ENCODE data around the gene INPP5D.
A peak's percentile ranks its signal among the peaks of the same experiment; 100 is the strongest.

INPP5D gene

GRCh38 chr2:233210843-233211547 lies 150.9 kb downstream of the INPP5D start:
- Mint-ChIP-seq H3K27me3 (no peaks in the 10 kb centered on the region), H3K36me3 (ENCODE audit: insufficient read depth) (peaks cover 45% of the 10 kb centered on the region), H3K27ac (peak overlapping the region; percentile 52 to 94), H3K4me1 (ENCODE audit: low read depth in 2 of 2) (peaks cover 8 to 20% of the 10 kb centered on the region in 2 donors), H3K9me3 (no peaks in the 10 kb centered on the region), H3K4me3 (no peak overlapping the region)
- DNase-seq (no peak), ATAC-seq (replicated peaks) (no peak)

DNA sequence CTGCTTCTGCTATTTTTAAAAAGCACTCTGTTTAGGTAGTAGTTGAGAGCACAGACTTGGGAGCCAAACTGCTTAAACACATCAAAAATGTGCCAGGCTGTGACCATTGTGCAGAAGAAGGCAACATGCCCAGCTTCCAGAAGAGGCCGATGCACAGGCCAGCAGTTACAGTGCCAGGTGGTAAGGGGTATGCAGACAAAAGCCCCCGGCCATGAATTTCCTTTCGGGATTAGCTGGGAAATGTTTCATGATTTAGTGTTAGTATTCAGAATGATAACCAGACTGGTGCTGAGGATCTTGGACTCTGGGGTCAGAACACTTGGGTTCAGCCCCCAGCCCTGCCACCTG lies 151.4 kb downstream of the INPP5D start:
- Mint-ChIP-seq H3K27me3 (no peaks in the 10 kb centered on the region), H3K4me1 (ENCODE audit: low read depth in 2 of 2) (peaks cover 8 to 20% of the 10 kb centered on the region in 2 donors), H3K9me3 (no peaks in the 10 kb centered on the region), H3K27ac (peak overlapping the region; percentile 52 to 94), H3K4me3 (no peak overlapping the region), H3K36me3 (ENCODE audit: insufficient read depth) (peaks cover 41% of the 10 kb centered on the region)
- DNase-seq (no peak), ATAC-seq (replicated peaks) (no peak)

DNA sequence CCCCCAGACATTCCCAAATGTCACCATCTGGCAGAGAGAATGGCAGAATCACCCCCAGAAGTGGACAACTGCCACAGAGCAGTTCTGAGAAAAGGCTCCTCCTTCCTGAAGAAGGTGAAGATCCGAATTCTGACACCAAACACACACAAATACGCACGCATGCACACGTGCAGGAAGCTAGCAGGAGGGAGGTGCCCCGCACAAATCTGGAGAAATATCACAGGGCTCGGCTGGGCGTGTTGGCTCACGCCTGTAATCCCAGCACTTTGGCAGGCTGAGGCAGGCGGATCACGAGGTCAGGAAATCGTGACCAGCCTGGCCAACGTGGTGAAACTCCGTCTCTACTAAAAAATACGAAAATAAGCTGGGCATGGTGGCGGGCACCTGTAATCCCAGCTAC lies 152.9 kb downstream of the INPP5D start:
- Mint-ChIP-seq H3K9me3 (no peaks in the 10 kb centered on the region), H3K27me3 (no peaks in the 10 kb centered on the region), H3K36me3 (ENCODE audit: insufficient read depth) (peaks cover 33% of the 10 kb centered on the region), H3K4me1 (ENCODE audit: low read depth in 2 of 2) (peaks cover 8 to 14% of the 10 kb centered on the region in 2 donors), H3K4me3 (no peak overlapping the region), H3K27ac (no peak overlapping the region)
- DNase-seq (no peak), ATAC-seq (replicated peaks) (no peak)

DNA sequence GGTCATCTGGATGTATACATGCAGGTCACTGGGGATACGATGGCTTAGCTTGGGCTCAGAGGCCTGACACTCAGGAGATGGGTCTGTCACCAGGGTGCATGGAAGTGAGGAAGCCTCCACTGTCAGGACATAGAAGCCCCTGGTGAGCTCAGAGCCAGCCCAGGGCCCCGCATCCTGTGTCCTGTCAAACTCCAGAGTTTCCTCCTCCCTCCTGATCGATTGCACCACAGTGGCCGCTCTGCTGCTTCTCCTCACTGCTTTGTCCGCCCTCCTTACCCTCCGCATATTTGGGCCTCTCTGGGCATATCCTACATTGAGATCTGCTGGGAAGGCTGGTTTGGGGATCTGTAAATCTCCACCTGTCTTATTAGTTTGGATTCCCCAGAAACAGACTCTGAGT lies 153.8 kb downstream of the INPP5D start:
- no peaks in the 10 kb centered on the region for H3K9me3 Mint-ChIP-seq
- H3K36me3 Mint-ChIP-seq (ENCODE audit: insufficient read depth), result peaks cover 32% of the 10 kb centered on the region
- peaks cover 7 to 10% of the 10 kb centered on the region in 2 donors for H3K4me1 Mint-ChIP-seq (ENCODE audit: low read depth in 2 of 2)
- no peaks in the 10 kb centered on the region for H3K27me3 Mint-ChIP-seq
- peak overlapping the region in 1 of 2 donors; percentile 16 for H3K27ac Mint-ChIP-seq
- H3K4me3 Mint-ChIP-seq, result no peak overlapping the region
- no peak for DNase-seq
- no peak for ATAC-seq (replicated peaks)

- Mint-ChIP-seq H3K27ac (no peak overlapping the region), H3K36me3 (ENCODE audit: insufficient read depth) (peaks cover 14% of the 10 kb centered on the region), H3K27me3 (no peaks in the 10 kb centered on the region), H3K9me3 (no peaks in the 10 kb centered on the region), H3K4me3 (no peak overlapping the region), H3K4me1 (ENCODE audit: low read depth in 2 of 2) (no peaks in the 10 kb centered on the region)
- DNase-seq, result no peak
- no peak for ATAC-seq (replicated peaks)
Measured at GRCh38 chr2:233217892-233218377, 157.8 kb downstream of the INPP5D start.

DNA sequence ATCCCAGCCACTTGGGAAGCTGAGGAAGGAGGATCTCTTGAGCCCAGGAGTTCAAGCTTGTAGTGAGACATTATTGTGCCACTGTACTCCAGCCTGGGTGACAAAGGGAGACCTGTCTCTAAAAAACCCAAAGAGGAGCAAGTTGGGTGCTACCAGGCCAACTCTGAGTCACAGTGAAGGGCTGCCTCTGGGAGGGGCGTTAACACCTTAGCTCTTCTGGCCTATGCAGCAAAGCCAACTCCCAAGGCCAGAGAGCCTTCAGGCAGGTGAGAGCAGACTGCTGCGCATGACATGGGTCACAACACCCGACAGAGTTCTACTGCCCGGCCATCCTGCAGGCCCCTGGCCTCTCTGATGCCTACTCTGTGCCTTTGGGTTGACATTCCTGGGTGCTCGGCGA lies 158.7 kb downstream of the INPP5D start:
- Mint-ChIP-seq H3K4me1 (ENCODE audit: low read depth in 2 of 2) (no peaks in the 10 kb centered on the region), H3K4me3 (no peak overlapping the region)

GRCh38 chr2:233219848-233220247 lies 159.7 kb downstream of the INPP5D start:
- ATAC-seq (replicated peaks) (no peak), DNase-seq (no peak)
- Mint-ChIP-seq H3K27me3 (no peaks in the 10 kb centered on the region), H3K4me3 (no peak overlapping the region), H3K4me1 (ENCODE audit: low read depth in 2 of 2) (no peaks in the 10 kb centered on the region), H3K27ac (no peak overlapping the region), H3K9me3 (no peaks in the 10 kb centered on the region), H3K36me3 (ENCODE audit: insufficient read depth) (peaks cover 5% of the 10 kb centered on the region)

More for the DNA sequence above, 158.7 kb downstream of the INPP5D start:
- Mint-ChIP-seq H3K36me3 (ENCODE audit: insufficient read depth) (peaks cover 5% of the 10 kb centered on the region), H3K9me3 (no peaks in the 10 kb centered on the region), H3K27ac (peak overlapping the region in 1 of 2 donors; percentile 3), H3K27me3 (no peaks in the 10 kb centered on the region)
- no peak for DNase-seq
- no peak for ATAC-seq (replicated peaks)

GRCh38 chr2:233221378-233222063 lies 161.4 kb downstream of the INPP5D start:
- ATAC-seq (replicated peaks) (no peak), DNase-seq (no peak)
- H3K27me3 Mint-ChIP-seq, result no peaks in the 10 kb centered on the region
- no peak overlapping the region for H3K27ac Mint-ChIP-seq
- no peaks in the 10 kb centered on the region for H3K9me3 Mint-ChIP-seq
- peaks cover 5% of the 10 kb centered on the region for H3K36me3 Mint-ChIP-seq (ENCODE audit: insufficient read depth)
- H3K4me3 Mint-ChIP-seq, result no peak overlapping the region
- H3K4me1 Mint-ChIP-seq (ENCODE audit: low read depth in 2 of 2), result peaks cover 0 to 2% of the 10 kb centered on the region in 2 donors

GRCh38 chr2:233223059-233223894 lies 163.1 kb downstream of the INPP5D start:
- DNase-seq (no peak), ATAC-seq (replicated peaks) (no peak)
- H3K27ac Mint-ChIP-seq, result no peak overlapping the region
- H3K9me3 Mint-ChIP-seq, result no peaks in the 10 kb centered on the region
- peaks cover 5% of the 10 kb centered on the region for H3K36me3 Mint-ChIP-seq (ENCODE audit: insufficient read depth)
- peaks cover 3 to 5% of the 10 kb centered on the region in 2 donors for H3K4me1 Mint-ChIP-seq (ENCODE audit: low read depth in 2 of 2)
- H3K27me3 Mint-ChIP-seq, result no peaks in the 10 kb centered on the region
- no peak overlapping the region for H3K4me3 Mint-ChIP-seq

GRCh38 chr2:233225230-233226068 lies 165.3 kb downstream of the INPP5D start:
- H3K4me1 Mint-ChIP-seq (ENCODE audit: low read depth in 2 of 2), result peaks cover 3 to 10% of the 10 kb centered on the region in 2 donors
- H3K36me3 Mint-ChIP-seq (ENCODE audit: insufficient read depth), result no peaks in the 10 kb centered on the region
- no peaks in the 10 kb centered on the region for H3K9me3 Mint-ChIP-seq
- DNase-seq (no peak), ATAC-seq (replicated peaks) (no peak)
- H3K4me3 Mint-ChIP-seq, result no peak overlapping the region
- peak overlapping the region in 1 of 2 donors; percentile 9 for H3K27ac Mint-ChIP-seq
- H3K27me3 Mint-ChIP-seq, result no peaks in the 10 kb centered on the region

DNA sequence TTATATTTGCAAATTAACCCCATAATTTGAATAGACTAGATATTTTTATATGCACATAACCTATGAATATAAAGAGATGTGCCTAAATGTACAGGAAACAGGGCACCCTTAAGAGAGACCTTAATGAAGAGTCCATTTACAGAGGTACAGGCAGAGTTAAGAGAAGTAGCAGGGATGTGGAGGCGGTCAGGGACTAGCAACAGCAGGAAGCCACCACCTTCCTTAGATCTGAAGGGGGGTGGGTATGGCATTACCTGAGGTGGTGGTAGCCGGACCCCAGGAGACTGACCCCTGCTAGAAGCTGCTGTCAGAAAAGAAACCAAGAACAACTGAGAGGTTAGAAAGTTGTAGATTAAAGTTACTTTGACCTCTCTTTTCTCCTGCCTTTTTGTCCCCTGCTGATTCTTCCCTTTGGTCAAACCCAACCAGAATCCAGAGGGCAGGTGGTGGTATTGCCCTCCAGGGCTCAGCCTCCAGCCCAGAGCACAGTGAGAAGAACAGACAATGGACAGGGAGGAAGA lies 166.4 kb downstream of the INPP5D start:
- H3K9me3 Mint-ChIP-seq, result no peaks in the 10 kb centered on the region
- no peak for ATAC-seq (replicated peaks)
- no peak overlapping the region for H3K4me3 Mint-ChIP-seq
- DNase-seq, result no peak
- no peaks in the 10 kb centered on the region for H3K36me3 Mint-ChIP-seq (ENCODE audit: insufficient read depth)
- peaks cover 8 to 16% of the 10 kb centered on the region in 2 donors for H3K4me1 Mint-ChIP-seq (ENCODE audit: low read depth in 2 of 2)
- no peaks in the 10 kb centered on the region for H3K27me3 Mint-ChIP-seq
- no peak overlapping the region for H3K27ac Mint-ChIP-seq

DNA sequence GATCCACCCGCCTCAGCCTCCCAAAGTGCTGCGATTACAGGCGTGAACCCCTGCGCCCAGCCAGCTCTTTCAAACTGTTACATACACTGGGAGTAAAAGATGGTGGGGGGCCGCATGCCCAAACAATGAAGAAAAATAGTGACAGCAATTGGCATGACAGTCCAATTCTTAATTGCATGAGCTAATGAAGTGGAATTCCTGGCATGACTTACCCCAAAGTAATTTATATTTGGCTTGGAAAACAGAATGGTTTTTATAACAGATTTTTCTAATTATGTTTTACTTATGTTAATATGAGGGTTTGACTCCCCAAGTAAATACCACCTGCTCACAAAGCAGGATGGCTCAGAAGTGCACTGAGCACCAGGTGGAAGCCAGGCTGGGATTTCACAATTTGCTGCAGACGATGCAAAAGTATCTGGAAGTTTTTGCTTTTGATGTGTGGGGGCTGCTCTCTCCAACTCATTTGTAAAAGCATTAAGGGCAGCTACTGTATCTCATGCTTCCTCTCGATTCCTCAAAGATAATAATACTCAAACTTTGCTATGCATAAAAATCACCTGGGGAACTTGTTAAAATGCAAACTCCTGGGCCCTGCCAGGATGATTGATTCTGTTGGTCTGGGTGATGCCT lies 167.3 kb downstream of the INPP5D start:
- H3K9me3 Mint-ChIP-seq, result no peaks in the 10 kb centered on the region
- H3K27ac Mint-ChIP-seq, result no peak overlapping the region
- ATAC-seq (replicated peaks) (no peak), DNase-seq (no peak)
- H3K4me3 Mint-ChIP-seq, result no peak overlapping the region
- peaks cover 13 to 17% of the 10 kb centered on the region in 2 donors for H3K4me1 Mint-ChIP-seq (ENCODE audit: low read depth in 2 of 2)
- H3K36me3 Mint-ChIP-seq (ENCODE audit: insufficient read depth), result no peaks in the 10 kb centered on the region
- H3K27me3 Mint-ChIP-seq, result no peaks in the 10 kb centered on the region
